HG02759 (cell line): Measurements from ENCODE around the gene RNF157.
"Not testable (repeated sequence)": the region's sequence is repeated elsewhere in the genome, so short reads cannot be mapped to it uniquely, and the experiment has no call there.

Experiments
- ATAC-seq: cut with Tn5 transposase; IDR thresholded peaks from one replicate; pipeline ENCODE4 v1.9.1; 2021; ENCODE audit warnings: mild to moderate bottlenecking, moderate library complexity; ENCODE audit not compliant: unreplicated experiment

The RNF157 gene

DNA sequence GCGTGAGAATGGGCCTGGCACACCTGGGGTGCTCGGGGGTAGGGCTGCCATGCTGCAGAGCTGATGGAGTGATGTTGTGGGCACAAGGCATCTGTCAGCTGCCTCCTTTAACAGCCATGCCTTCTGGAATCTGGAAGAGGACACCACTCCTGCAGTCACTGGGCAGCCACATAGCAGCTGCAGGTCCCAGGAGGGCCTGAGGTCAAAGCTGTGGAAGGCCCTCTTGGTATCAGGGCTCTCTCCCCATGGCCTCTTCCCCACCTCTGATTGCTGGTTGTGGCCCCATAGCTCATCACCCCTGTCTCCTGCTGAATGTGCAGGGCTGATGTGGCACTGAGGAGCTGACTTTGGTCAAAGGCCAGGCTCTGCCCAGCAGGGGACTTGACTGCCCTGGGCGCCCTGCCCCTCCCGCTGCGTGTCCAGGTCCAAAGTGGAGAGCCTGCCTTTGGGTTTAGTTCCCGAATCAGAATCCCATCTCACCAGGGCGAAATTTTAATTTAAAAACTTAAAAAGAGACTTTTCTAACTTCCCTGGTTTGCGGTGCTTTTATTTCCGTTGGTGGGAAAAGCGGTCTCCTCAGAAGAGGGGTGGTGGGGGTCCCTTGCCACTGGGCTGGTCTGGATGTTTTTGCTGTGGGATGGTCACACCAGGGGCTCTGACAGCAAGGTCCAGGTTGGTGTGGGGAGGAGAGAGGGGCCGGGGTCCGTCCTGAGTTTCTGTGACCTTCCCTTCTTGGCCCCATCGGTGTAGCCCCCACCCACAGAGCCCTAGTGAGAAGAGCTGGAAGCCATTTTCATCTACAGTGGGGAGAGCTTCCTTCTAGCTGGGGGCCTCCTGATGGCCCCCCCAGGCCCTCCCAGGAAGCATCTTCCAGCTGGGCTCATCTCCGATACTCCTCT lies 30.7 kb upstream of the RNF157 start:
- ATAC-seq: no peak

DNA sequence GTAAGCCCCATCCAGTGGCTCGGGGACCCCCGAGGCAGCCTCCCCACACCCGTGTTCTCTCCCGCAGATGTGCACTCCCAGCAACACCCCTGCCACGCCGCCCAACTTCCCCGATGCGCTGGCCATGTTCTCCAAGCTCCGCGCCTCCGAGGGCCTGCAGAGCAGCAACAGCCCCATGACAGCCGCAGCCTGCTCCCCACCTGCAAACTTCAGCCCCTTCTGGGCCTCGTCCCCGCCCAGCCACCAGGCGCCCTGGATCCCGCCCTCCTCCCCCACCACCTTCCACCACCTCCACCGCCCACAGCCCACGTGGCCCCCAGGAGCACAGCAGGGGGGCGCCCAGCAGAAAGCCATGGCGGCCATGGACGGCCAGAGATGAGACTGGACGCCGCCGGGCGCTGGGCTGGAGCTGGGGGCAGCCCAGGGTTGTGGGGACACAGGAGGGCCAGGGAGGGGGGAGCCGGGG lies 29.9 kb upstream of the RNF157 start:
- no peak for ATAC-seq

DNA sequence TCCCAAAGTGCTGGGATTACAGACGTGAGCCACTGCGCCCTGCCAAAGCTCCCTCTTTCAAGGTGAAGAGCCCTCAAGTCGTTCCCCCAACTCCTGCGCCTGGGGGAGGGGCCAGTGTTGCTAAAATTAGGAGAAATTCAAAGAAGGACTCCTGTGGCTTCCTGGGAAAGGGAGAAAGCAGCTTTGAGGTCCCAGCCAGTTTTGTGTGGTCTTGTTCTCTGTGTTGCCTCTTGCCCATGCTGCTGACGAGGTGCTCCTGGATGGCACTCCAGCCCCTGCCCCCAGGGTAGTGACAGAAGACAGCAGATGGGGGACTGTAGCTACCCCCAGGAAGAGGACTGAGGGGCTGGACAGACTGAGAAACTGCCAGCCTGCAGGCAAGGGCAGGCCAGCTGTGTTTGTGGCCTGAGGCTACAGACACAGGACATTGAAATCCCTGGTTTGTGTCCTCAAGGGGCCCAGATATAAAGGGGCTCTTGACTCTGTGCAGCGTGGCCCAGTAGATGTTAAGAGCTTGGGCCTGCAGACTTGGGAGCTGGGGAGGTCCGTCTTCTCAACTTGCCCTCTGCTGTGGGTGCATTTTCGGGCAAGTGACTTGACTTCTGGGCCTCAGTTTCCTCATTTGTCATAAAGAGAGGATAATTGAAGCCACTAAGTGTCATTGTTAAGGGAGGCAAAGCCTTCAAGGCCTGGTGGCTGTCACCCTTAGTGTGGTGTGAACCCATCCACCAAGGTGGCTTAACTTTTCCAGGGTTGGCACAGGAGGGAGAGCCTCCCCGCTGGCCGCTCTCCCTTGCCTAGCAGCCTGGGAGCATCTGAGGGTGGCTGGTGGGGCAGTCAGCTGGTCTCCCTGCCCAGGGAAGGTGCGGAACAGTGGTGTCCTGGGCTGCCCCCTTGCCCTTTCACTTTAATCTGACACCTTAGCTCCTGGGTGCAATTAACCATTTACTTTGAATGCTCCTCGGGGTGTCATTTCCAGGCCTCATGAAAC lies 29.0 kb upstream of the RNF157 start:
- ATAC-seq: no peak

DNA sequence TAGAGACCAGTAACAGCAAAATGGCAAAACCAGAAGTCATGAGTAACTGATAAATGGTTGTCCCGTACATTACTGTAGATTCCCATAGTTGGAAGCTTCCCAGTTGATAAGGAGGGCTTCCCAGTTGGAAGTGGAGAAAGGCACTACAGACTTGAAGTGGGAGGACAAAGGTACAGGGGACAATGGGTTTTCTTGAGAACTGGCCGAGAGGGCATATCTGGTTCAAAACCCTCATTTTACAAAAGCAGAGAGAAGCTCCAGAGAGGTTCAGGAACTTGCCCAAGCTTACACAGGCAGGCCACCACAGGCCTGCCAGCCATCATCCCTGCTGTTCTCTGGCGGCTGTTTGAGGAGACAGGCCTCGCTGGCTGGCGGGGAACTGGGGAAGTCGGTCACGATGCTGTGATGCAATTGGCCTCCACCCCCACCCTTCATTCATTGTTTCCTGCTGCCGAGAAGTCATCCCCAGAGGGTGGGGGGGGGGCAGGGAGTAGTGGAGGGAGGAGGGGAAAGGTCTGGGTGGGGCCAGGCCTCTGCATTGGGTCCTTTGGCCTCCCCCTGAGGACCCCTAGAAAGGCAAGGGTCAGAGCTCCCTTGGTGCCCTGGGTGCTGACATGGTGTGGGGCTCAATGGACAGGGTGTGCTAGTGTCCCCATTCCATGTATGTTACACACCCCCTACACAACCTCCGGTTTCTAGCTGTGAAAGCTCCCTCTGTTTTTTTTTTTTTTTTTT lies 27.9 kb upstream of the RNF157 start:
- no peak for ATAC-seq

DNA sequence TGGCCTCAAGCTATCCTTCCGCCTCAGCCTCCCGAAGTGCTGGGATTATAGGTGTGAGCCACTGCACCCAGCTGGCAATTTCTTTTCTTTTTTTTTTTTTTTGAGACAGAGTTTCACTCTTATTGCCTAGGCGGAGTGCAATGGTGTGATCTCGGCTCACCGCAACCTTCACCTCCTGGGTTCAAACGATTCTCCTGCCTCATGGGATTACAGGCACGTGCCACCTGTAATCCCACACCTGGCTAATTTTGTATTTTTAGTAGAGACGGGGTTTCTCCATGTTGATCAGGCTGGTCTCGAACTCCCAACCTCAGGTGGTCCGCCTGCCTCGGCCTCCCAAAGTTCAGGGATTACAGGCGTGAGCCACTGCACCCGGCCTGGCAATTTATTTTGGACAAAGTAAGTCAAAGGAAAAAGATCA lies 27.3 kb upstream of the RNF157 start:
- not testable (repeated sequence) for ATAC-seq

DNA sequence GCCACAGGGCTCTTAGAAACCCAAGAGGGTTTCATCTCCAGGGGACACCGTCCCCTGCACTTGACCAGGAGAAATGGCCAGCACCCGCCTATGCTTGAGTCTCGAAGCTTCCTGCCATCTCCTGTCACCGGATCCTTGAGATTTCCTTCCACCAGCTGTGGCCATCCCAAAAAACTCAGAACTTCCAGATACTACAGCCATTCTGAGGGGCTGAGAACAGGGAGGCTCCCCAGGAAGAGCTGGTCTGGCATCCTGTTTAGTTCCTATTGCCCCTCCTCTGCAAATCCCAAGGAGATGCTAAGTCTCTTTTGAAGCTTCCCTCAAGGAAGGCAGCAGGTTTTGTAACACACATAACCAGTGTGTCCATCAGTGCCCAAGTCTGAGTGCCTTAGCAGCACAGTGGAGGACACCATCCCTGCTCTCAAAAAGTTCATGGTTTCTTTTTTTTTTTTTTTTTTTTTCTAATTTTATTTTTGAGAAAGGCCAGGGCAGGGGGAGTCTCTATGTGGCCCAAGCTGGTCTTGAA lies 26.8 kb upstream of the RNF157 start:
- ATAC-seq: no peak

DNA sequence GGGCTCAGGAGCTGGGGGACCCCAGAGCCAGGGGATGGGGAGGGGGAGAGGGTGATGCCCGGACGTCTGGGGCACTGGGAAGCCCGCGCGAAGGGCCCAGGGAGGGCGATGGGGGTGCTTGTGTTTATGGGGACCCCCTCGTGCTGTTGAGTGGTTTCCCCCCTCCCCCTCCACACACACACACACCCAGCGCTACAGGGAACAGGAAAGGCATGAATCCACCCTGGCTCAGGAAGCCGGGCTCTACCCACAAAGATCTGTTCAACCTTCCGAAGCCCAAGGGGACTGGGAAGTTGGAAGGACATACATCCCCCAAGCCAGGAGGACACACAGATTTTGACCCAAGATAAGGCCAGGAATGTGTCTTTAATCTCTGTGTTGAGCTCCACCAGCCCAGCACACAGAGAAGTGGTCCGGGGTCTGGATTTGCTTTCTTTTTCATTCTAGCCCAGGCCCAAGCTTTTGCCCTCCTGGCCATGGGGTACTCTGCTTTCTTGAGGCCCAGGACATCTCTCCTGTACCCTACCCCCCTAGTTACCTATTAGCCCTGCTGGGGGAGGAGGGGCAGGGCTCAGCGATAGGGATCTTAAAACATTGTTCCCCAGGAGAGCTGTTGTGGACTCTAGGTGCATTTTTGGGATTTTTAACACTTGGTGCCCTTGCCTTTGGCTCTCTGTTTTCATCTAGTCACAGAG lies 26.1 kb upstream of the RNF157 start:
- no peak for ATAC-seq

DNA sequence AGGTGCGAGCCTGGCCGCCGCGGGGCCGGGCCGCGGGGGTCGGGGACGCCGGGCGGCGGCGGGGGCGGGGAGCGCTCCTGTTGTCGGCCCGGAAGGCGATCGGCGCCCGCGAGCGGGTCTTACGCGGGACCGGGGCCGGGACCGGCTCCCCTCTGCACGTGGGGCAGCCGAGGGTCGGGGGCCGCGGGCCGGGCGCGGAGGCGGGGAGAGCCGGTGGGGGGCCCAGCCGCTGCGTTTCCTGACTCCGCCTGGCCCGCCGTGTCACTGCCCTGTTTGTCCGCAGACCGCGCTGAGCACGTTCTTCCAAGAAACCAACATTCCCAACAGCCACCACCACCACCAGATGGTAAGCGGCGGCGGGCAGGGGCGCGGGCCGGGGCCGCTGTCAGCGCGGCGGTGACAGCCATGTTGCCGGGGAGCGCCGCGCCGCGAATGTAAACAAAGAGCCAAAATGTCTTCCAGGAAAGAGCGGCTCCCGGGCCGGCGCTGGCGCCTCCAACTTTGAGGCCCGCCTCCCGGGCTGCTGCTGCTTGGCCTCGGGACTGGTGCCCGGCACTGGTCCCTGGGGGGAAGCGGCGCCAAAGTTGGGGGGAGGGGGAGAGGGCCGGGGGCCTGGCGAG lies 25.4 kb upstream of the RNF157 start:
- peak; percentile 0 for ATAC-seq

DNA sequence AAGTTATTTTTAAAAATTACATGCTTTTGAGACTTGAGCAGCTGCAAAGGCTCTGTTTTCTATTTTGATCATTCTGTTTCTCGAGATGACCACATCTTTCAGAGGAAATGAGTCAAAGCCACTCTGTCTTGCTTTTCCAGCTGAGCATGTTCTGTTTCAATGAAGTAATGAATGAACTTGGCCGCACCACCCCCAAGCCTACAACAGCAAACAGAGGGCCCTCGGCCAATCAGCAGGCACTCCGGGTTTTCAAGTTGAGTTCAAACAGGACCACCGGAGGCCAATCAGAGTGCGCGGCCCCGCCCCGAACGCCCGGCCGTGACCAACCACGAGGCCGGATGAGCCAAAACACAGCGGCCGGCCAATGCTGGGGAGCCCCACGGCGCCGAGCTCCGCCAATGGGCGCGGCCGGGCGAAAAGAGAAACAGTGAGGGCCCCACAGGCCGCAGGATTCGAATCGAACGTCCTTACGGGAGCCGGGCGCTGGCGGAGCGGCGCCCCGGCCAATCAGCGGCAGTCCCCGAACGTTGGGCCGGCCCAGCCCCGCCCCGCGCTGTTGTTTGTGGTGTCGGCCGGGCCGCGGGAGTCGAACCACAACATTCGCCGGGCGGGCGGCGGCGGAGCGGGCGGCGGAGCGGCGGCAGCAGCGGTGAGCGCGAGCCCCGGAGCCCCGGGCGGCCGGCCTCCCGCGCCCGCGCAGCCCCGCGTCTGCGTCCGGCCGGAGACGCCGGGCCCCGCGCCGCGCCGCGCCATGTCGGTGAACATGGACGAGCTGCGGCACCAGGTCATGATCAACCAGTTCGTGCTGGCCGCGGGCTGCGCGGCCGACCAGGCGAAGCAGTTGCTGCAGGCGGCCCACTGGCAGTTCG lies 24.7 kb upstream of the RNF157 start, which contains the start of gene UBALD2:
Gene UBALD2 (plus strand): TSS at position 594 of the 869 bp plus-strand sequence. CDS start 158 bp downstream, at position 752.
- ATAC-seq: peak; percentile 75

DNA sequence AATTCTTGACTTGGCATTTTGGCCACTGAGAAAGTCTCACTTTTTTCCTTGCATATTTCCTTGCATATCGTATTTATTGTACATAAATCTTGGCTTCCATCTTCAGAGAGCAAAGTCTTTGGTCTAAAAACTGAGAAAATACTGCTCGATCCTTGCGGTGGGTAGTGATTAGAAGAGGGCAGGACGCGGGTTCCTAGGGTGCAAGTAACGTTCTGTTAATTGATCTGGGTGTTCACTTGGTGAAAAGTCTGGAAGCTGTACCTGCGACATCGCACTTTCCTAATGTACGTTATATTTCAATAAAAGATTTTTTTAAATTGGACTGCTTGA lies 24.1 kb upstream of the RNF157 start:
- no peak for ATAC-seq

DNA sequence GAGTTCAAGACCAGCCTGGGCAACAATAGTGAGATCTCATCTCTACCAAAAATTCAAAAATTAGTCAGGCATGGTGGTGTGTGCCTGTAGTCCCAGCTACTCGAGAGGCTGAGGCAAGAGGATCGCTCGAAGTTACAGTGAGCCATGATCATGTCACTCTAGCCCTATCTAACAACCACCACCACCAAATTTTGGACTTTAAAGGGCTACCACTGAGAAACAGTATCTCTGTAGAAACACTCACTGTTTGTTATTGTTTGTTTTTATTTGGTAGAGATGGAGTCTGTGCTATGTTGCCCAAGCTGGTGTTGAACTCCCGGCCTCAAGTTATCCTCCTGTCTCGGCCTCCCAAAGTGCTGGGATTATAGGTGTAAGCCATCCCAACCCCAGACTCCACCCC lies 23.6 kb upstream of the RNF157 start:
- no peak for ATAC-seq

DNA sequence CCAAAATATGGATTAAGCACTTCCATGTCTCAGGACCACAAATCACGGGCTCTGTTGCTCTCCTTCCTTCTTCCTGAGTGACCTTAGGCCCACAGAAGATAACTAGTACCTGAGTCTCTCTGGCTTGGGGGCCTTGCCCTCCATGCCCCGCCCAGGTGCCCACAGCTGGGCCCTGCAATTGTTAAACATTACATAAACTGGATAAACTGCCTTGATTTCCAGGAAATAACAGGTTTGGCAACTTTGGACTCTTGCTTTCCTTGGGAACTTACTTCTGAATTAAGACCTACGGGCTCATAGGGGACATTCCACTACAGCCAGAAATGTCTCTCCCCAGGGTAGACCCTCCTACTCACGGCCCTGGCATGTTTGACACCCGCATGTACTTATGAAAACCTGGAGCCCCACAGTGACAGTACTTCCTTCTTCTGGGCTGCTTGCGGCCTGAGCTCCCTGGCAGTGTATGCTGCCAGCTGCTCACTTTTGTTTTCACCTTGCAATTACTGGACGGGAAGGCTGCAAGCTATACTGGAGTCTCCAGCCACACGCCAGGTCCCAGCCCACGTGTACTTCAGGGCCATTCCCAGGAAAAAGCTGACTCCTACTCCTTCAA lies 22.5 kb upstream of the RNF157 start:
- ATAC-seq: no peak

DNA sequence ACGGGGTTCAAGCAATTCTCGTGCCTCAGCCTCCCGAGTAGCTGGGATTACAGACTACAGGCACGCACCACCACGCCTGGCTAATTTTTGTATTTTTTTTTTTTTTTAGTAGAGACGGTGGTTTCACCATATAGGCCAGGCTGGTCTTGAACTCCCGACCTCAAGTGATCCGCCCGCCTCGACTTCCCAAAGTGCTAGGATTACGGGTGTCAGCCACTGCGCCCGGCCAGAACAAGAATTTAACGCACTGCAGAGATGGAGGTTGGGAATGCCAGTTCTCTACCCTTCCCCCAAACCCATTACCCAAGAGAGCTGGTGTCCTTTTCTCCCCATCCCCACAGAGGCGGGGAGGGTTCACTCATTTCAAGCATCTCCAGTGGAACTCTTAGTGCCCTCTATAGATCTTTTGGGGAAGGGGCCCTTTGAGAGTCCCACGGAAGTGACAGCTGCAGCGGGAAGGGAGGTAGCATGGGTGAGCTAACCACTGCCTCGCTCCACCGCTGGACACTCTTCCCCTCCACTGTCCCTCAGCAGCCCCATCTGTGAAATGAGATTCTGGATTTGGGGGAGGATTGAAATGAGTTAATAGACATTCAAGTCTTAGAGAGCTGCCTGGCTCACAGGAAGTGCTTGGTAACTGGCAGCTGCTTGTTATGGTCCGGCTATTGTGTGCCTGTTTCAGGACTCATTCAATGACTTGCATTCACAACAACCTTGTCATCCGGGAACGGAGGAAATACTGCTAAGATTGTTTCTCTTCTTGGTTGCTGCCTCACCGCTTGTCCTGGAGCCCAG lies 21.3 kb upstream of the RNF157 start:
- ATAC-seq: no peak

DNA sequence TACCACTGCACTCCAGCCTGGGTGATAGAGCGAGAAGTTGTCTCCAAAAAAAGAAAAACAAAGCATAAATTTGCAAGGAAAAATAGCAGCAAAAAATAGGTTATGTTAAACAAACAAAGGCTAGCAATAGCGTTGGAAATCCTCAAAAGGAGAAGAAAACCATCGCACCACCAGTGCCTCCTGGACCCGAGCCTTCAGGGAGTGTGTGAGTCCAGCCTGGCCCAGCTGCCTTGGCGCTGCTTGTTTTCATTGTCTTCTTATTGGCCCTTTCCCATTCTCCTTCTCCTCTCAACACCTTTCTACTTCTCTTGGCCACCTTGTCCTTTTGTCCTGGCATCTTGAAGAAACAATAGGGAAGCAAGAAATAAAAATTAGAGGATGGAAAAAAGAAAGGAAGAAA lies 20.4 kb upstream of the RNF157 start:
- no peak for ATAC-seq

DNA sequence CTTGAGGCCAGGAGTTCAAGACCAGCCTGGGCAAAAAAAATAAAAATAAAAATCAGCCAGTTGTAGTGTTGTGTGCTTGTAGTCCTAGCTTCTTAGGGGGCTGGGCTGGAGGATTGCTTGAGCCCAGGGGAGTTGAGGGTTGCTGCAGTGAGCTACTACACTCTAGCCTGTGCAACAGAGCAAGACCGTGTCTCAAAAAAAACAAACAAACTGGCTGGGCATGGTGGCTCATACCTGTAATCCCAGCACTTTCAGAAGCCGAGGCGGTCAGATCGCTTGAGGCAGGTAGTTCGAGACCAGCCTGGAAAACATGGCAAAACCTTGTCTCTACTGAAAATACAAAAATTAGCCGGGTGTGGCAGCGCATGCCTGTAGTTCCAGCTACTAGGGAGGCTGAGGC lies 19.9 kb upstream of the RNF157 start:
- no peak for ATAC-seq

DNA sequence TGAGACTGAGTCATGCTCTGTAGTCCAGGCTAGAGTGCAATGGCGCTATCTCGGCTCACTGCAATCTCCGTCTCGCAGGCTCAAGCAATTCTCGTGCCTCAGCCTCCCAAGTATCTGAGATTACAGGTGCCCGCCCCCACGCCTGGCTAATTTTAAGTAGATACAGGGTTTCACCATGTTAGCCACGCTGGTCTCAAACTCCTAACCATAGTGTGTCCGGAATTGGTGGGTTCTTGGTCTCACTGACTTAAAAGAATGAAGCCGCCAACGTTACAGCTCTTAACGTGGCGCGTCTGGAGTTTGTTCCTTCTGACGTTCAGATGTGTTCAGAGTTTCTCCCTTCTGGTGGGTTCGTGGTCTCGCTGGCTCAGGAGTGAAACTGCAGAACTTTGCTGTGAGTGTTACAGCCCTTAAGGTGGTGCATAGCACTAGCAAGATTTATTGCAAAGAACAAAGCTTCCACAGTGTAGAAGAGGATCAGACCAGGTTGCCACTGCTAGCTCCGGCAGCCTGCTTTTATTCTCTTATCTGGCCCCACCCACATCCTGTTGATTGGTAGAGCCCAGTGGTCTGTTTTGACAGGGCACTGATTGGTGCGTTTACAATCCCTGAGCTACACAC lies 16.2 kb upstream of the RNF157 start:
- not testable (repeated sequence) for ATAC-seq
